Heart left ventricle (tissue), 13 donors: ENCODE results near the gene TGM4.

ENCODE experiments used
- CTCF ChIP-seq, 12 donors: fragments of 200-600 bp; sonication (generic) in 4 of 12; IDR thresholded peaks; one replicate each; pipeline versions ENCODE4 v1.5.0 to v1.8.0; 2018 to 2022; ENCODE audit warnings: antibody characterized with exemption in 12 of 12, mild to moderate bottlenecking in 5 of 12
- POLR2A ChIP-seq, 2 donors: fragments of 450-650 bp; IDR thresholded peaks; one replicate each; pipeline ENCODE4 v1.6.1; 2017; ENCODE audit warnings: antibody characterized with exemption in 2 of 2, mild to moderate bottlenecking in 2 of 2, moderate library complexity in 2 of 2
- donor health status: ischemic (EF 13 %, LVEDD 7.1; RV severe dilation, severe dysfunction).
- donor health status: DM: no; HTN: yes; CAD: no.
- donor health status: DM: no; HTN: no; CAD: no.
- donor health status: ischemic (EF 25% LVEDD 6.9; RV normal size, moderate dysfunction).
- donor health status: ischemic (EF 25% LVEDD 5.7; RV mildly dilated, moderate dysfunction).
- donor health status: ischemic (EF 35%, LVEDD 5.7; RV mildly dilated, moderate dysfunction).
- donor health status: nonischemic (EF 11% LVEDD 7.7; RV severe dilation, severe dysfunction).
- donor health status: DM: yes; HTN: yes; CAD: no.
- donor health status: PGD.
- donor health status: ischemic (EF 29% LVEDD 5.4; RV normal size, mild dysfunction).
- donor health status: nonischemic (EF 23%, LVEDD 6.1; RV moderate dilation, normal function).

GRCh38 chr3:44929782-44930181 is 55.4 kb downstream of the TGM4 start:
- no peak for TF ChIP-seq CTCF (IDR thresholded peaks at IDR 0.05)
- TF ChIP-seq POLR2A (IDR thresholded peaks at IDR 0.05), result no peak
